HEK293 (cell line): Measurements from ENCODE around the gene KLHL36.

Experiments used
- CTCF ChIA-PET: fragments of 350-600 bp; formaldehyde crosslinking; extraction: SDS; loops from one replicate; lab custom pipeline; 2021; ENCODE audit warnings: antibody characterized with exemption; lab: Yijun Ruan, JAX
- POLR2A ChIA-PET: fragments of 300-600 bp; formaldehyde crosslinking; extraction: SDS; loops from one replicate; lab custom pipeline; 2020; ENCODE audit warnings: antibody characterized with exemption, inconsistent platforms; lab: Yijun Ruan, JAX
- H3K27ac ChIP-seq: fragments of 200-500 bp; sonication (Bioruptor generic); 2 replicates; pipeline ENCODE4 v1.5.1; 2014; ENCODE audit warnings: low read depth, low read length, control low read depth, inconsistent platforms; ENCODE audit errors: extremely low read depth
- H3K36me3 ChIP-seq, 2 experiments: fragments of 200-500 bp in 1 of 2; sonication (Bioruptor generic) in 1 of 2; 1 replicate in 1 of 2; 2 replicates in 1 of 2; pipeline ENCODE4 v1.5.1; 2014 to 2017; ENCODE audit warnings: inconsistent platforms in 2 of 2, low read length in 2 of 2; ENCODE audit not compliant: control insufficient read depth in 2 of 2, insufficient read depth in 1 of 2
- H3K4me1 ChIP-seq: fragments of 200-500 bp; sonication (Bioruptor generic); 2 replicates; pipeline ENCODE4 v1.5.1; 2014; ENCODE audit warnings: mild to moderate bottlenecking, low read length, inconsistent platforms; ENCODE audit not compliant: control insufficient read depth, insufficient read depth
- H3K4me3 ChIP-seq: 2 replicates; pipeline ENCODE4 v1.5.1; 2011; ENCODE audit warnings: low read depth, mild to moderate bottlenecking, control low read depth, low read length, moderate library complexity
- H3K9me3 ChIP-seq: fragments of 200-500 bp; sonication (Bioruptor generic); 2 replicates; pipeline ENCODE4 v1.5.1; 2014; ENCODE audit warnings: low read depth, low read length, inconsistent platforms; ENCODE audit not compliant: control insufficient read depth, insufficient read depth
- BCL11B ChIP-seq: fragments of 450-650 bp; formaldehyde crosslinking; IDR thresholded peaks from 2 replicates; pipeline ENCODE4 v1.5.1; 2016; ENCODE audit warnings: low read depth, missing biosample characterization, missing genetic modification characterization
- EGR2 ChIP-seq: fragments of 450-650 bp; formaldehyde crosslinking; IDR thresholded peaks from 2 replicates; pipeline ENCODE4 v1.5.1; 2016; ENCODE audit warnings: low read depth, missing biosample characterization, missing genetic modification characterization
- FEZF1 ChIP-seq: fragments of 450-650 bp; formaldehyde crosslinking; IDR thresholded peaks from 2 replicates; pipeline ENCODE4 v1.5.1; 2016; ENCODE audit warnings: missing biosample characterization, missing genetic modification characterization
- GLIS1 ChIP-seq: fragments of 450-650 bp; formaldehyde crosslinking; IDR thresholded peaks from 2 replicates; pipeline ENCODE4 v1.5.1; 2016; ENCODE audit warnings: missing biosample characterization, missing genetic modification characterization
- HOXD13 ChIP-seq: sonication (generic); formaldehyde crosslinking; IDR thresholded peaks from 2 replicates; pipeline ENCODE4 v1.8.0; 2022; ENCODE audit warnings: missing genetic modification reagents, borderline replicate concordance
- IKZF3 ChIP-seq: fragments of 450-650 bp; IDR thresholded peaks from 2 replicates; pipeline ENCODE4 v1.5.0; 2018; ENCODE audit warnings: missing biosample characterization, mild to moderate bottlenecking, missing genetic modification characterization, moderate library complexity
- KLF7 ChIP-seq: fragments of 450-650 bp; formaldehyde crosslinking; IDR thresholded peaks from 2 replicates; pipeline ENCODE4 v1.5.1; 2016; ENCODE audit warnings: missing biosample characterization, missing genetic modification characterization, borderline replicate concordance
- OSR2 ChIP-seq: fragments of 450-650 bp; formaldehyde crosslinking; IDR thresholded peaks from 2 replicates; pipeline ENCODE4 v1.5.1; 2016; ENCODE audit warnings: missing biosample characterization, missing genetic modification characterization
- RBAK ChIP-seq: fragments of 450-650 bp; formaldehyde crosslinking; IDR thresholded peaks from 2 replicates; pipeline ENCODE4 v1.5.1; 2016; ENCODE audit warnings: missing biosample characterization, missing genetic modification characterization
- SALL2 ChIP-seq: fragments of 450-650 bp; formaldehyde crosslinking; IDR thresholded peaks from 2 replicates; pipeline ENCODE4 v1.5.0; 2017; ENCODE audit warnings: missing biosample characterization, mild to moderate bottlenecking, missing genetic modification characterization, borderline replicate concordance
- YY2 ChIP-seq: fragments of 450-650 bp; formaldehyde crosslinking; IDR thresholded peaks from 2 replicates; pipeline ENCODE4 v1.5.1; 2016; ENCODE audit warnings: missing biosample characterization, missing genetic modification characterization
- ZEB2 ChIP-seq: fragments of 450-650 bp; formaldehyde crosslinking; IDR thresholded peaks from 2 replicates; pipeline ENCODE4 v1.5.1; 2016; ENCODE audit warnings: missing biosample characterization, missing genetic modification characterization
- ZFHX2 ChIP-seq: fragments of 450-650 bp; formaldehyde crosslinking; conservative IDR thresholded peaks from 2 replicates; pipeline ENCODE4 v1.5.1; 2016; ENCODE audit warnings: missing biosample characterization, missing genetic modification characterization
- ZIC2 ChIP-seq: fragments of 450-650 bp; formaldehyde crosslinking; IDR thresholded peaks from 2 replicates; pipeline ENCODE4 v1.5.1; 2016; ENCODE audit warnings: missing biosample characterization, missing genetic modification characterization
- ZNF10 ChIP-seq: fragments of 450-650 bp; formaldehyde crosslinking; IDR thresholded peaks from 2 replicates; pipeline ENCODE4 v1.5.1; 2017; ENCODE audit warnings: missing biosample characterization, missing genetic modification characterization
- ZNF132 ChIP-seq: fragments of 450-650 bp; formaldehyde crosslinking; IDR thresholded peaks from 2 replicates; pipeline ENCODE4 v1.5.1; 2017; ENCODE audit warnings: missing biosample characterization, missing genetic modification characterization, borderline replicate concordance
- ZNF138 ChIP-seq: fragments of 450-650 bp; formaldehyde crosslinking; IDR thresholded peaks from 2 replicates; pipeline ENCODE4 v1.5.1; 2016; ENCODE audit warnings: missing biosample characterization, missing genetic modification characterization, borderline replicate concordance
- ZNF155 ChIP-seq: fragments of 450-650 bp; formaldehyde crosslinking; IDR thresholded peaks from 2 replicates; pipeline ENCODE4 v1.5.1; 2016; ENCODE audit warnings: missing biosample characterization, missing genetic modification characterization
- ZNF169 ChIP-seq: fragments of 450-650 bp; formaldehyde crosslinking; IDR thresholded peaks from 2 replicates; pipeline ENCODE4 v1.5.1; 2016; ENCODE audit warnings: missing biosample characterization, missing genetic modification characterization
- ZNF341 ChIP-seq: fragments of 450-650 bp; formaldehyde crosslinking; IDR thresholded peaks from 2 replicates; pipeline ENCODE4; 2016; ENCODE audit warnings: low read depth, missing biosample characterization, missing genetic modification characterization
- ZNF37A ChIP-seq: fragments of 450-650 bp; IDR thresholded peaks from 2 replicates; pipeline ENCODE4 v1.5.1; 2018; ENCODE audit warnings: missing biosample characterization, missing genetic modification characterization
- ZNF416 ChIP-seq: fragments of 450-650 bp; formaldehyde crosslinking; IDR thresholded peaks from 2 replicates; pipeline ENCODE4 v1.5.1; 2016; ENCODE audit warnings: missing biosample characterization, missing genetic modification characterization
- ZNF426 ChIP-seq: fragments of 450-650 bp; formaldehyde crosslinking; IDR thresholded peaks from 2 replicates; pipeline ENCODE4 v1.5.1; 2017; ENCODE audit warnings: missing biosample characterization, missing genetic modification characterization, mild to moderate bottlenecking, inconsistent platforms, moderate library complexity
- ZNF473 ChIP-seq: fragments of 450-650 bp; formaldehyde crosslinking; IDR thresholded peaks from 2 replicates; pipeline ENCODE4 v1.5.1; 2017; ENCODE audit warnings: missing biosample characterization, missing genetic modification characterization
- ZNF549 ChIP-seq: fragments of 450-650 bp; IDR thresholded peaks from 2 replicates; pipeline ENCODE4 v1.5.1; 2018; ENCODE audit warnings: missing biosample characterization, missing genetic modification characterization, mild to moderate bottlenecking, inconsistent platforms, moderate library complexity
- ZNF776 ChIP-seq: fragments of 450-650 bp; formaldehyde crosslinking; IDR thresholded peaks from 2 replicates; pipeline ENCODE4 v1.5.0; 2017; ENCODE audit warnings: missing biosample characterization, missing genetic modification characterization, borderline replicate concordance
- ZSCAN16 ChIP-seq: fragments of 450-650 bp; formaldehyde crosslinking; IDR thresholded peaks from 2 replicates; pipeline ENCODE4 v1.5.1; 2016; ENCODE audit warnings: missing biosample characterization, missing genetic modification characterization
- ZXDB ChIP-seq: fragments of 450-650 bp; formaldehyde crosslinking; IDR thresholded peaks from 2 replicates; pipeline ENCODE4 v1.5.1; 2016; ENCODE audit warnings: missing biosample characterization, missing genetic modification characterization
- TF ChIP-seq, protein P1 (sequence below): fragments of 450-650 bp; formaldehyde crosslinking; IDR thresholded peaks from 2 replicates; pipeline ENCODE4 v1.5.1; 2016; ENCODE audit warnings: missing biosample characterization, missing genetic modification characterization
- TF ChIP-seq, protein P2 (sequence below): fragments of 450-650 bp; formaldehyde crosslinking; IDR thresholded peaks from 2 replicates; pipeline ENCODE4 v1.5.1; 2016; ENCODE audit warnings: missing biosample characterization, missing genetic modification characterization

Gene KLHL36

DNA sequence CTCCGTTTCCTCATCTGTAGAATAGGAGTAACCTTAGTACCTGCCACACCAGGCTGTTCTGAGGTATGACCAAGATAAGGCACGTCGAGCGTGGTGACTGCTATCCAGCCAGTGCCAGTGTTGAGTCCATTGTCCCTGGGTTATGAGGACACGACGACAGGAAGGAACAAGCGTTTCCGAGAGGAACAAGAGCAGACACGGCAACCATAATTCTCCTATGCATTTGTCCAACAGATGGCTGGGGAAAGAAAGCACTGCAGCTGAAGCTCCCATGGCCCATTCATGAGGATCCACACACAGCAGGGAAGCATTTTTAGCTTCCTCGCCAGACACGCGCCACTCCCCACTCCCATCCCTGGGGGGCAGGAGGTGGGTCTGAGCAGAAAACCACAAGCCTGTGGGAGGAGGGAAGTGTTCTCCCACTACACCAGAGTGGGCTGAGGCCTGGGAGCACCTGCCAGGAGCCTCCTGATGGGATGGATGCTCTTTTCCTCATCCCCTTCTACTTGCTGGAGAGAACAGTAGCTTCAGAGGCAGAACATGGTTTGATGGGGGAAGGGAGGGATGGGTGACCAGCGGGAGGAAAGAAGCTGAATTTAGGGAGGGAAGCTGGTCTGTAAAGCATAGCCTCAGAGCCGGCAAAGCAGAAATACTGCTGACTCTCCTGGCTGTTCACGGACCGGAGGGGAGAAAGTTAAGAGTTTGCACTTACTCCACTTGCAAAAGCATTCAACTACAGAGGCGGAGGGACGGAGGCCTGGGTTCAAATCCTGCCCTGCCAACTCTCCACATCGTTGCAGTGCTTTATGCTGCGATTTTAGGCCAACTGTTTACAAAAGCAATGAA lies 33.1 kb upstream of the KLHL36 start:
- no peak overlapping the region for H3K27ac ChIP-seq
- TF ChIP-seq ZNF341 (tag by site-specific recombination), result peak; percentile 50; the same call in 1 of the 2 replicates
- TF ChIP-seq ZNF10 (tag by site-specific recombination), result no peak
- peak; percentile 79 for TF ChIP-seq ZIC2
- no peak for TF ChIP-seq ZNF37A (tag by site-specific recombination)
- TF ChIP-seq ZNF155 (tag by site-specific recombination), result no peak
- no peak for TF ChIP-seq SALL2 (tag by site-specific recombination)
- TF ChIP-seq FEZF1, result peak; percentile 22; the same call in 1 of the 2 replicates
- TF ChIP-seq IKZF3, result 0 out of 2 replicates have a peak, but pooled peaks have one; percentile 15
- no peak for TF ChIP-seq ZXDB (tag by site-specific recombination)
- TF ChIP-seq, protein P1, sequence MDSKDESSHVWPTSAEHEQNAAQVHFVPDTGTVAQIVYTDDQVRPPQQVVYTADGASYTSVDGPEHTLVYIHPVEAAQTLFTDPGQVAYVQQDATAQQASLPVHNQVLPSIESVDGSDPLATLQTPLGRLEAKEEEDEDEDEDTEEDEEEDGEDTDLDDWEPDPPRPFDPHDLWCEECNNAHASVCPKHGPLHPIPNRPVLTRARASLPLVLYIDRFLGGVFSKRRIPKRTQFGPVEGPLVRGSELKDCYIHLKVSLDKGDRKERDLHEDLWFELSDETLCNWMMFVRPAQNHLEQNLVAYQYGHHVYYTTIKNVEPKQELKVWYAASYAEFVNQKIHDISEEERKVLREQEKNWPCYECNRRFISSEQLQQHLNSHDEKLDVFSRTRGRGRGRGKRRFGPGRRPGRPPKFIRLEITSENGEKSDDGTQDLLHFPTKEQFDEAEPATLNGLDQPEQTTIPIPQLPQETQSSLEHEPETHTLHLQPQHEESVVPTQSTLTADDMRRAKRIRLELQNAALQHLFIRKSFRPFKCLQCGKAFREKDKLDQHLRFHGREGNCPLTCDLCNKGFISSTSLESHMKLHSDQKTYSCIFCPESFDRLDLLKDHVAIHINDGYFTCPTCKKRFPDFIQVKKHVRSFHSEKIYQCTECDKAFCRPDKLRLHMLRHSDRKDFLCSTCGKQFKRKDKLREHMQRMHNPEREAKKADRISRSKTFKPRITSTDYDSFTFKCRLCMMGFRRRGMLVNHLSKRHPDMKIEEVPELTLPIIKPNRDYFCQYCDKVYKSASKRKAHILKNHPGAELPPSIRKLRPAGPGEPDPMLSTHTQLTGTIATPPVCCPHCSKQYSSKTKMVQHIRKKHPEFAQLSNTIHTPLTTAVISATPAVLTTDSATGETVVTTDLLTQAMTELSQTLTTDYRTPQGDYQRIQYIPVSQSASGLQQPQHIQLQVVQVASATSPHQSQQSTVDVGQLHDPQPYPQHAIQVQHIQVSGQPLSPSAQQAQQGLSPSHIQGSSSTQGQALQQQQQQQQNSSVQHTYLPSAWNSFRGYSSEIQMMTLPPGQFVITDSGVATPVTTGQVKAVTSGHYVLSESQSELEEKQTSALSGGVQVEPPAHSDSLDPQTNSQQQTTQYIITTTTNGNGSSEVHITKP (tag by site-specific recombination), result no peak
- TF ChIP-seq ZFHX2, result peak; percentile 91
- TF ChIP-seq EGR2 (tag by site-specific recombination), result peak; percentile 93
- no peak for TF ChIP-seq ZSCAN16
- no peak for TF ChIP-seq ZNF132
- TF ChIP-seq OSR2, result 0 out of 2 replicates have a peak, but pooled peaks have one; percentile 26
- 0 out of 2 replicates have a peak, but pooled peaks have one; percentile 33 for TF ChIP-seq GLIS1
- H3K36me3 ChIP-seq, result peaks cover 0 to 15% of the 10 kb centered on the region in 2 experiments; a peak in 1 of 3 replicates
- H3K4me1 ChIP-seq, result peaks cover 4% of the 10 kb centered on the region; the same call in 1 of the 2 replicates
- H3K9me3 ChIP-seq, result no peaks in the 10 kb centered on the region
- POLR2A ChIA-PET, result no interaction called here
- CTCF ChIA-PET, result interaction anchor here (1.1 kb wide), 1 partner anchor 109 kb away, joined by 3 read pairs; no protein-coding TSS in a partner anchor
- no peak overlapping the region for H3K4me3 ChIP-seq

DNA sequence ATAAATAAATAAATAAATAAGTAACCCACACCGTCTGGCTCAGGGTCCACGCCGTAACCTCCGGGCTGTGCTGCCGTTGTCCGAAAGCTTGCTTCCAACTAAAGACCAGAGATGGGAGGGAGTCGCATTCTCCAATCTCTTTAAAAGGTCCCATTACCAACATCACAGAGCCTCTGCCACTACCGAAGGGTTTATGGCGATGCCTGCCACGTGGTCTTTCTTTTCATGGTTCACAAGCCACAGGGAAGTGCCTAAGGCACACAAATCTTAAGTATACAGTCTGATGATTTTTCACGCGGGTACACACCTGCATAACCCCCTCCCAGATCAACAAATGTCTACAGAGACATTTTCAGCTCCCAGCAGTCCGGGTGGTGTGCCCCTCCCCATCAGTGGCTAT lies 31.8 kb upstream of the KLHL36 start:
- POLR2A ChIA-PET, result no interaction called here
- peaks cover 0 to 15% of the 10 kb centered on the region in 2 experiments; a peak in 1 of 3 replicates for H3K36me3 ChIP-seq
- CTCF ChIA-PET, result interaction anchor here (0.7 to 0.9 kb wide), 2 partner anchors 105 to 109 kb away, joined by 4 read pairs; no protein-coding TSS in a partner anchor
- H3K4me1 ChIP-seq, result peaks cover 4% of the 10 kb centered on the region; the same call in 1 of the 2 replicates
- no peak overlapping the region for H3K27ac ChIP-seq
- no peaks in the 10 kb centered on the region for H3K9me3 ChIP-seq
- no peak overlapping the region for H3K4me3 ChIP-seq
- TF ChIP-seq, protein P2, sequence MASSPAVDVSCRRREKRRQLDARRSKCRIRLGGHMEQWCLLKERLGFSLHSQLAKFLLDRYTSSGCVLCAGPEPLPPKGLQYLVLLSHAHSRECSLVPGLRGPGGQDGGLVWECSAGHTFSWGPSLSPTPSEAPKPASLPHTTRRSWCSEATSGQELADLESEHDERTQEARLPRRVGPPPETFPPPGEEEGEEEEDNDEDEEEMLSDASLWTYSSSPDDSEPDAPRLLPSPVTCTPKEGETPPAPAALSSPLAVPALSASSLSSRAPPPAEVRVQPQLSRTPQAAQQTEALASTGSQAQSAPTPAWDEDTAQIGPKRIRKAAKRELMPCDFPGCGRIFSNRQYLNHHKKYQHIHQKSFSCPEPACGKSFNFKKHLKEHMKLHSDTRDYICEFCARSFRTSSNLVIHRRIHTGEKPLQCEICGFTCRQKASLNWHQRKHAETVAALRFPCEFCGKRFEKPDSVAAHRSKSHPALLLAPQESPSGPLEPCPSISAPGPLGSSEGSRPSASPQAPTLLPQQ (tag by site-specific recombination), result no peak
- TF ChIP-seq ZNF138 (no peak), ZNF549 (no peak), ZEB2 (tag by site-specific recombination) (no peak), YY2 (tag by site-specific recombination) (no peak), ZNF426 (tag by site-specific recombination) (peak; percentile 14; the same call in 1 of the 2 replicates), RBAK (tag by site-specific recombination) (no peak), ZNF473 (tag by site-specific recombination) (no peak), ZNF169 (no peak), ZNF416 (tag by site-specific recombination) (no peak), BCL11B (tag by site-specific recombination) (no peak), ZNF776 (no peak), HOXD13 (CRISPR knock-in tag) (no peak), KLF7 (tag by site-specific recombination) (no peak), OSR2 (no peak)
